Liver (tissue), 9 donors: ENCODE measurements around the gene FRMPD1. TPM values are rescaled to one million over a fixed set of nuclear protein-coding genes. Genes with fewer than 3 reads are reported as not detected.

Experiments
- DNase-seq: peaks from one replicate; pipeline ENCODE4 v3.0.0-alpha.2; 2017; ENCODE audit warnings: low spot score
- H3K27ac ChIP-seq, 2 donors: one replicate each; pipeline ENCODE4 v1.7.0; 2013; ENCODE audit warnings: inconsistent platforms in 2 of 2, low read length in 2 of 2, control low read depth in 1 of 2, low read depth in 1 of 2, mild to moderate bottlenecking in 1 of 2
- H3K27me3 ChIP-seq, 4 donors: one replicate each; pipeline versions ENCODE4 v1.6.1 to v1.7.0; 2013; ENCODE audit warnings: low read length in 3 of 4, inconsistent platforms in 1 of 4, mild to moderate bottlenecking in 1 of 4, moderate library complexity in 1 of 4; ENCODE audit not compliant: control insufficient read depth in 4 of 4, insufficient read depth in 4 of 4
- H3K36me3 ChIP-seq, 4 donors: one replicate each; pipeline versions ENCODE4 v1.6.1 to v1.7.0; 2013; ENCODE audit warnings: low read length in 3 of 4, mild to moderate bottlenecking in 3 of 4, low read depth in 1 of 4, moderate library complexity in 1 of 4; ENCODE audit not compliant: control insufficient read depth in 4 of 4, insufficient read depth in 3 of 4
- H3K4me1 ChIP-seq, 4 donors: one replicate each; pipeline versions ENCODE4 v1.6.1 to v1.7.0; 2013; ENCODE audit warnings: low read length in 3 of 4, mild to moderate bottlenecking in 3 of 4, moderate library complexity in 1 of 4; ENCODE audit not compliant: control insufficient read depth in 4 of 4, insufficient read depth in 4 of 4
- H3K4me3 ChIP-seq, 3 donors: one replicate each; pipeline versions ENCODE4 v1.6.1 to v1.7.0; 2013; ENCODE audit warnings: low read length in 3 of 3, control low read depth in 1 of 3, low read depth in 1 of 3, mild to moderate bottlenecking in 1 of 3
- H3K9ac ChIP-seq, 2 donors: one replicate each; pipeline ENCODE4 v1.7.0; 2013; ENCODE audit warnings: low read length in 2 of 2, mild to moderate bottlenecking in 2 of 2, moderate library complexity in 2 of 2, control low read depth in 1 of 2, low read depth in 1 of 2
- H3K9me3 ChIP-seq, 4 donors: one replicate each; pipeline versions ENCODE4 v1.6.1 to v1.7.0; 2013; ENCODE audit warnings: low read length in 3 of 4; ENCODE audit not compliant: control insufficient read depth in 4 of 4
- EGR1 ChIP-seq, 2 donors: IDR thresholded peaks; 2 replicates each; pipeline ENCODE4 v1.6.1; 2016 to 2018; ENCODE audit warnings: antibody characterized with exemption in 2 of 2, low read depth in 2 of 2
- FOXA1 ChIP-seq: IDR thresholded peaks from 2 replicates; pipeline ENCODE4 v1.6.1; 2016; ENCODE audit warnings: antibody characterized with exemption
- FOXA2 ChIP-seq: IDR thresholded peaks from 2 replicates; pipeline ENCODE4 v1.6.1; 2016; ENCODE audit warnings: antibody characterized with exemption
- GABPA ChIP-seq, 2 donors: IDR thresholded peaks in 1 of 2; conservative IDR thresholded peaks in 1 of 2; 2 replicates each; pipeline ENCODE4 v1.6.1; 2016; ENCODE audit warnings: antibody characterized with exemption in 2 of 2, mild to moderate bottlenecking in 1 of 2, moderate library complexity in 1 of 2
- HNF4A ChIP-seq, 2 donors: conservative IDR thresholded peaks; 2 replicates each; pipeline ENCODE4 v1.6.1; 2016; ENCODE audit warnings: antibody characterized with exemption in 2 of 2, mild to moderate bottlenecking in 2 of 2
- HNF4G ChIP-seq: IDR thresholded peaks from 2 replicates; pipeline ENCODE4 v1.6.1; 2016; ENCODE audit warnings: antibody characterized with exemption
- JUND ChIP-seq, 2 donors: IDR thresholded peaks; 2 replicates each; pipeline ENCODE4 v1.6.1; 2016; ENCODE audit warnings: antibody characterized with exemption in 2 of 2
- NR2F2 ChIP-seq: IDR thresholded peaks from 2 replicates; pipeline ENCODE4 v1.6.1; 2016; ENCODE audit warnings: antibody characterized with exemption
- RAD21 ChIP-seq, 2 donors: IDR thresholded peaks; 2 replicates each; pipeline ENCODE4 v1.6.1; 2016; ENCODE audit warnings: antibody characterized with exemption in 2 of 2, mild to moderate bottlenecking in 2 of 2
- RXRA ChIP-seq, 2 donors: IDR thresholded peaks; 2 replicates each; pipeline ENCODE4 v1.6.1; 2017 to 2018; ENCODE audit warnings: antibody characterized with exemption in 2 of 2, mild to moderate bottlenecking in 1 of 2
- SP1 ChIP-seq: IDR thresholded peaks from 2 replicates; pipeline ENCODE4 v1.6.1; 2018; ENCODE audit warnings: antibody characterized with exemption, mild to moderate bottlenecking
- TAF1 ChIP-seq: conservative IDR thresholded peaks from 2 replicates; pipeline ENCODE4 v1.6.1; 2016; ENCODE audit warnings: antibody characterized with exemption, mild to moderate bottlenecking
- YY1 ChIP-seq: IDR thresholded peaks from 2 replicates; pipeline ENCODE4 v1.6.1; 2016; ENCODE audit warnings: antibody characterized with exemption, mild to moderate bottlenecking
- WGBS: extraction: QIAGEN DNeasy Blood & Tissue Kit; methylation state at CpG from one replicate; pipeline ENCODE4 v1.1.7; 2013; 5-methylcytosine and 5-hydroxymethylcytosine counted together
- polyA plus RNA-seq, 2 donors: library from polyadenylated mRNA; stranded (reverse) in 1 of 2; unstranded in 1 of 2; fragments of 200-250 nt in 1 of 2; fragments of >200 nt in 1 of 2; fragmentation: Nextera tagmentation in 1 of 2; extraction: Ambion mirVana in 1 of 2; gene quantifications; one replicate each; pipeline versions ENCODE4 v1.2.1 to v1.2.3, GENCODE V29; 2013 to 2015
- total RNA-seq, 2 donors: library from RNA; depleted of rRNA; stranded (reverse); fragments of >200 nt; gene quantifications; one replicate each; pipeline ENCODE4 v1.2.3, GENCODE V29; 2014
- TF ChIP-seq, protein P1 (sequence below): IDR thresholded peaks from 2 replicates; pipeline ENCODE4 v1.6.1; 2016; ENCODE audit warnings: antibody characterized with exemption, mild to moderate bottlenecking
- TF ChIP-seq, protein P2 (sequence below): IDR thresholded peaks from 2 replicates; pipeline ENCODE4 v1.6.1; 2016; ENCODE audit warnings: antibody characterized with exemption
- TF ChIP-seq, protein P3 (sequence below): IDR thresholded peaks from 2 replicates; pipeline ENCODE4 v1.6.1; 2016; ENCODE audit warnings: antibody characterized with exemption
- TF ChIP-seq, protein P4 (sequence below): fragments of 150-350 bp; IDR thresholded peaks from 2 replicates; pipeline ENCODE4 v1.5.1; 2017; ENCODE audit warnings: improper control_type of control experiment, low read depth, low read length; ENCODE audit not compliant: missing input control
- TF ChIP-seq, protein P5 (sequence below): IDR thresholded peaks from 2 replicates; pipeline ENCODE4 v1.6.1; 2016; ENCODE audit warnings: antibody characterized with exemption
- donor health status: healthy.
- donor health status: healthy.
- donor health status: healthy.
- donor health status: healthy.
- donor health status: healthy.

Gene FRMPD1
- total and polyA plus RNA-seq, 4 donors = 0.06 to 1.8 (median 0.17) TPM

DNA sequence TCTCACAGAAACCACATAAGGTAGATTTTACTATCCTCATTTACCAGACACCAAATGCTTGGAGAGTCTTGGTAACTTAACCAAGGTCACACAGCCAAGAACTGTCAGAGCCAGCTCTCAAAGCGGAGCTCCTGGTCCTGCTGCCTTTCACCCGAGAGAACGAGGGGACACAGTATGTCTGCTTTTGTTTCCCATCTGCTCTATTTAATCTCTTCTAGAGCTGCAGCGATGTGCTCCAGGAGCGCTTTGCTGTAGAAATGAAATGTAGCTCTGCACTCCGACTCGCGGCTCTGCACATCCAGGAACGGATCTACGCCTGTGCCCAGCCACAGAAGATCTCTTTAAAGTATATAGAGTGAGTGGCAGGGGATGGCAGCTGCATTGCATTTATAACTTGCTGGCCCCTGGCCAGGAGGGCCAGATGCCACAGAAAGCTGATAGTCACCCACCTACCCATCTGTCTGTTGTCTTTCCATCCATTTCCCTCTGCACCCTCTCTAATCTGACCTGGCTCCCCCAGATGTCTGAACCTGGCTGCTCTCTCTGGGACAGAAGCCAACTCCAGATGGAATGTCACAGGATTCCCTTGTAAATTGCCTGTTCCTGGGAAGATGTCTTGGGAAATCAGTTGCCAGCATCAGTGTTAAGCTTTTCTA, 81.5 kb downstream of the FRMPD1 start:
- Histone ChIP-seq H3K4me3 (no peak overlapping the region), H3K36me3 (no peaks in the 10 kb centered on the region), H3K4me1 (no peaks in the 10 kb centered on the region), H3K9me3 (no peaks in the 10 kb centered on the region), H3K27ac (no peak overlapping the region), H3K27me3 (no peaks in the 10 kb centered on the region), H3K9ac (no peak overlapping the region)
- no peak for DNase-seq
- TF ChIP-seq, protein P1, sequence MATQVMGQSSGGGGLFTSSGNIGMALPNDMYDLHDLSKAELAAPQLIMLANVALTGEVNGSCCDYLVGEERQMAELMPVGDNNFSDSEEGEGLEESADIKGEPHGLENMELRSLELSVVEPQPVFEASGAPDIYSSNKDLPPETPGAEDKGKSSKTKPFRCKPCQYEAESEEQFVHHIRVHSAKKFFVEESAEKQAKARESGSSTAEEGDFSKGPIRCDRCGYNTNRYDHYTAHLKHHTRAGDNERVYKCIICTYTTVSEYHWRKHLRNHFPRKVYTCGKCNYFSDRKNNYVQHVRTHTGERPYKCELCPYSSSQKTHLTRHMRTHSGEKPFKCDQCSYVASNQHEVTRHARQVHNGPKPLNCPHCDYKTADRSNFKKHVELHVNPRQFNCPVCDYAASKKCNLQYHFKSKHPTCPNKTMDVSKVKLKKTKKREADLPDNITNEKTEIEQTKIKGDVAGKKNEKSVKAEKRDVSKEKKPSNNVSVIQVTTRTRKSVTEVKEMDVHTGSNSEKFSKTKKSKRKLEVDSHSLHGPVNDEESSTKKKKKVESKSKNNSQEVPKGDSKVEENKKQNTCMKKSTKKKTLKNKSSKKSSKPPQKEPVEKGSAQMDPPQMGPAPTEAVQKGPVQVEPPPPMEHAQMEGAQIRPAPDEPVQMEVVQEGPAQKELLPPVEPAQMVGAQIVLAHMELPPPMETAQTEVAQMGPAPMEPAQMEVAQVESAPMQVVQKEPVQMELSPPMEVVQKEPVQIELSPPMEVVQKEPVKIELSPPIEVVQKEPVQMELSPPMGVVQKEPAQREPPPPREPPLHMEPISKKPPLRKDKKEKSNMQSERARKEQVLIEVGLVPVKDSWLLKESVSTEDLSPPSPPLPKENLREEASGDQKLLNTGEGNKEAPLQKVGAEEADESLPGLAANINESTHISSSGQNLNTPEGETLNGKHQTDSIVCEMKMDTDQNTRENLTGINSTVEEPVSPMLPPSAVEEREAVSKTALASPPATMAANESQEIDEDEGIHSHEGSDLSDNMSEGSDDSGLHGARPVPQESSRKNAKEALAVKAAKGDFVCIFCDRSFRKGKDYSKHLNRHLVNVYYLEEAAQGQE = no peak
- TF ChIP-seq YY1 (no peak), NR2F2 (no peak), SP1 (no peak), RAD21 (IDR thresholded peaks at IDR 0.05) (no peak), RXRA (IDR thresholded peaks at IDR 0.05) (no peak), TAF1 (no peak), FOXA1 (no peak), FOXA2 (no peak), JUND (IDR thresholded peaks at IDR 0.05) (no peak), HNF4G (no peak), EGR1 (IDR thresholded peaks at IDR 0.05; ENCODE audit: low read depth in 2 of 2) (no peak), GABPA (IDR thresholded peaks at IDR 0.05 in 1 of 2, conservative IDR thresholded peaks at IDR 0.05 in 1 of 2) (no peak), HNF4A (conservative IDR thresholded peaks at IDR 0.05) (no peak)
- TF ChIP-seq, protein P2, sequence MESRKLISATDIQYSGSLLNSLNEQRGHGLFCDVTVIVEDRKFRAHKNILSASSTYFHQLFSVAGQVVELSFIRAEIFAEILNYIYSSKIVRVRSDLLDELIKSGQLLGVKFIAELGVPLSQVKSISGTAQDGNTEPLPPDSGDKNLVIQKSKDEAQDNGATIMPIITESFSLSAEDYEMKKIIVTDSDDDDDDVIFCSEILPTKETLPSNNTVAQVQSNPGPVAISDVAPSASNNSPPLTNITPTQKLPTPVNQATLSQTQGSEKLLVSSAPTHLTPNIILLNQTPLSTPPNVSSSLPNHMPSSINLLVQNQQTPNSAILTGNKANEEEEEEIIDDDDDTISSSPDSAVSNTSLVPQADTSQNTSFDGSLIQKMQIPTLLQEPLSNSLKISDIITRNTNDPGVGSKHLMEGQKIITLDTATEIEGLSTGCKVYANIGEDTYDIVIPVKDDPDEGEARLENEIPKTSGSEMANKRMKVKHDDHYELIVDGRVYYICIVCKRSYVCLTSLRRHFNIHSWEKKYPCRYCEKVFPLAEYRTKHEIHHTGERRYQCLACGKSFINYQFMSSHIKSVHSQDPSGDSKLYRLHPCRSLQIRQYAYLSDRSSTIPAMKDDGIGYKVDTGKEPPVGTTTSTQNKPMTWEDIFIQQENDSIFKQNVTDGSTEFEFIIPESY = no peak
- TF ChIP-seq, protein P3, sequence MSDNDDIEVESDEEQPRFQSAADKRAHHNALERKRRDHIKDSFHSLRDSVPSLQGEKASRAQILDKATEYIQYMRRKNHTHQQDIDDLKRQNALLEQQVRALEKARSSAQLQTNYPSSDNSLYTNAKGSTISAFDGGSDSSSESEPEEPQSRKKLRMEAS = no peak
- TF ChIP-seq, protein P4, sequence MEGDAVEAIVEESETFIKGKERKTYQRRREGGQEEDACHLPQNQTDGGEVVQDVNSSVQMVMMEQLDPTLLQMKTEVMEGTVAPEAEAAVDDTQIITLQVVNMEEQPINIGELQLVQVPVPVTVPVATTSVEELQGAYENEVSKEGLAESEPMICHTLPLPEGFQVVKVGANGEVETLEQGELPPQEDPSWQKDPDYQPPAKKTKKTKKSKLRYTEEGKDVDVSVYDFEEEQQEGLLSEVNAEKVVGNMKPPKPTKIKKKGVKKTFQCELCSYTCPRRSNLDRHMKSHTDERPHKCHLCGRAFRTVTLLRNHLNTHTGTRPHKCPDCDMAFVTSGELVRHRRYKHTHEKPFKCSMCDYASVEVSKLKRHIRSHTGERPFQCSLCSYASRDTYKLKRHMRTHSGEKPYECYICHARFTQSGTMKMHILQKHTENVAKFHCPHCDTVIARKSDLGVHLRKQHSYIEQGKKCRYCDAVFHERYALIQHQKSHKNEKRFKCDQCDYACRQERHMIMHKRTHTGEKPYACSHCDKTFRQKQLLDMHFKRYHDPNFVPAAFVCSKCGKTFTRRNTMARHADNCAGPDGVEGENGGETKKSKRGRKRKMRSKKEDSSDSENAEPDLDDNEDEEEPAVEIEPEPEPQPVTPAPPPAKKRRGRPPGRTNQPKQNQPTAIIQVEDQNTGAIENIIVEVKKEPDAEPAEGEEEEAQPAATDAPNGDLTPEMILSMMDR = no peak
- TF ChIP-seq, protein P5, sequence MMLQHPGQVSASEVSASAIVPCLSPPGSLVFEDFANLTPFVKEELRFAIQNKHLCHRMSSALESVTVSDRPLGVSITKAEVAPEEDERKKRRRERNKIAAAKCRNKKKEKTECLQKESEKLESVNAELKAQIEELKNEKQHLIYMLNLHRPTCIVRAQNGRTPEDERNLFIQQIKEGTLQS = no peak
- 92% methylated on average over 10 of the region's 10 CpGs for WGBS
